PC-9 (cell line): Measurements from ENCODE around the gene LDHAL6B. TPM values are rescaled to one million over a fixed set of nuclear protein-coding genes. Genes with fewer than 3 reads are reported as not detected.

Source experiments
- BruUV-seq: library from RNA; stranded (reverse); fragments of 400-500 nt; replicated peaks from 2 replicates; lab custom pipeline; 2021; lab: Mats Ljungman, UMichigan
- CTCF ChIA-PET: fragments of 300-600 bp; sonication (Branson Sonifier 250); formaldehyde crosslinking; loops from one replicate; lab custom pipeline; 2022; ENCODE audit warnings: antibody characterized with exemption; lab: Charles Lee
- POLR2A ChIA-PET: fragments of 300-600 bp; sonication (Branson Sonifier 250); formaldehyde crosslinking; loops from one replicate; lab custom pipeline; 2022; ENCODE audit warnings: antibody characterized with exemption; ENCODE audit not compliant: unreplicated experiment; lab: Charles Lee
- DNase-seq, 2 experiments: peaks; one replicate each; pipeline versions ENCODE4 v3.0.0 to v3.0.0-alpha.2; 2015 to 2022; ENCODE audit warnings: mixed read lengths in 1 of 2
- H2AFZ ChIP-seq: fragments of 200-600 bp; sonication (generic); 2 replicates; pipeline ENCODE4 v1.8.1; 2017; ENCODE audit warnings: antibody characterized with exemption
- H3F3A ChIP-seq: fragments of 200-600 bp; sonication (generic); 2 replicates; pipeline ENCODE4 v1.8.1; 2017; ENCODE audit warnings: antibody characterized with exemption, mild to moderate bottlenecking, low read depth; ENCODE audit not compliant: insufficient read depth
- H3K27ac ChIP-seq: fragments of 200-600 bp; sonication (generic); 2 replicates; pipeline ENCODE4 v1.6.1; 2016; ENCODE audit warnings: mixed run types
- H3K27me3 ChIP-seq: fragments of 200-600 bp; sonication (generic); 2 replicates; pipeline ENCODE4 v1.6.1; 2016; ENCODE audit warnings: low read depth, mixed run types; ENCODE audit not compliant: insufficient read depth
- H3K36me3 ChIP-seq: fragments of 200-600 bp; sonication (generic); 2 replicates; pipeline ENCODE4 v1.6.1; 2016; ENCODE audit warnings: low read depth, mixed run types
- H3K4me1 ChIP-seq: fragments of 200-600 bp; sonication (generic); replicated peaks from 2 replicates; pipeline ENCODE4 v1.6.1; 2016; ENCODE audit warnings: mixed run types; ENCODE audit not compliant: insufficient read depth
- H3K4me2 ChIP-seq: fragments of 200-600 bp; sonication (generic); 2 replicates; pipeline ENCODE4 v1.6.1; 2017; ENCODE audit warnings: mixed run types
- H3K4me3 ChIP-seq: fragments of 200-600 bp; sonication (generic); 2 replicates; pipeline ENCODE4 v1.6.1; 2016; ENCODE audit warnings: mixed run types
- H3K79me2 ChIP-seq: fragments of 200-600 bp; sonication (generic); 2 replicates; pipeline ENCODE4 v1.6.1; 2017; ENCODE audit warnings: low read depth, mixed run types
- H3K9me2 ChIP-seq: fragments of 200-600 bp; sonication (generic); 2 replicates; pipeline ENCODE4 v1.8.1; 2017; ENCODE audit warnings: mild to moderate bottlenecking; ENCODE audit not compliant: insufficient read depth
- H3K9me3 ChIP-seq: fragments of 200-600 bp; sonication (generic); 2 replicates; pipeline ENCODE4 v1.8.1; 2016; ENCODE audit warnings: low read depth; ENCODE audit not compliant: insufficient read depth
- H4K20me1 ChIP-seq: fragments of 200-600 bp; sonication (generic); 2 replicates; pipeline ENCODE4 v1.8.1; 2017; ENCODE audit not compliant: insufficient read depth
- EZH2 ChIP-seq: fragments of 200-600 bp; sonication (generic); IDR thresholded peaks from 2 replicates; pipeline ENCODE4 v1.8.0; 2017; ENCODE audit warnings: antibody characterized with exemption, low read depth
- intact Hi-C: fragments of 100-400 bp; cut with micrococcal nuclease; formaldehyde crosslinking; loops from one replicate; pipeline ENCODE4 v1.10.0; 2022; ENCODE audit not compliant: unreplicated experiment
- total RNA-seq: library from RNA; stranded (reverse); gene quantifications from 2 replicates; pipeline ENCODE4 v1.2.3, GENCODE V29; 2021
- TF ChIP-seq, protein P1 (sequence below): fragments of 200-600 bp; sonication (generic); conservative IDR thresholded peaks from 2 replicates; pipeline ENCODE4 v1.6.1; 2017; ENCODE audit warnings: mixed run types, antibody characterized with exemption, mild to moderate bottlenecking, moderate library complexity

The LDHAL6B gene
- total RNA-seq, 1 experiment from 2014 or later = not detected

DNA sequence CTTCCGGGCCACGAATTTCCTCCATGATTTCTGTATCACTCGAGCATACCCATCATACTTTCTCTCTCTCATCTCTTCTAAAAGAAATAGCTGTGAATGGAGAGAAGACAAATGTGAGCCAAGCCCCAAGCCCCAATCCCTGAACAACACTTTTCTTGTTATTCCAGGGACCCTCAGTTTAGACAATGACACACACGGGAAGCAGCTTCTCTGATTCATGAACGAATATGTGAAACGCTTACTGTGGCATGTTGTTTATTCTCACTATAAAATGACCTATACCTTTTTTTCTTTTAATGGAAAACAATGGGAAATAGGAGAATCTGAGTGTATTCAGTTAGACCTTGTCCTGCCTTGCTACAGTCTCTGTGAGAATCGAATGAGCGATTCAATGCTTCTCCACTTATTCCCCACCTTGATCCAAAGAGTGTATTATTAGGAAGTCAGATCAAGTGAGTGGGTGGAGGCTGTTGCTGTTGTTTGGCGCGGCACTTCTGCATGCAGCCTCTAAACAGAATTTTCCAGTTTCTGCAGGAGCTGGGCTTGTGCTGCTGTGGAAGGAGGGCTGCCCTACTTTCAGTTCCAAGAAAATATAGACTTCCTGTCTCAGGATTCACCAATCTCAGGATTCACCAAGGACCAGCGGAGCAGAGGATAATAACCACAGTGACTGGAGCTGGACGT, 32.4 kb upstream of the LDHAL6B start:
- Histone ChIP-seq H3K9me2 (no peaks in the 10 kb centered on the region), H3F3A (peaks cover 56% of the 10 kb centered on the region), H3K36me3 (peaks cover 8% of the 10 kb centered on the region), H2AFZ (no peak overlapping the region), H4K20me1 (no peaks in the 10 kb centered on the region), H3K79me2 (no peaks in the 10 kb centered on the region), H3K4me1 (peaks cover 28% of the 10 kb centered on the region), H3K27me3 (no peaks in the 10 kb centered on the region), H3K4me3 (no peak overlapping the region), H3K27ac (0 out of 2 replicates have a peak overlapping the region, but pooled peaks have one; percentile 19), H3K9me3 (no peaks in the 10 kb centered on the region), H3K4me2 (no peak overlapping the region)
- no peak for DNase-seq
- no peak for TF ChIP-seq EZH2
- TF ChIP-seq, protein P1, sequence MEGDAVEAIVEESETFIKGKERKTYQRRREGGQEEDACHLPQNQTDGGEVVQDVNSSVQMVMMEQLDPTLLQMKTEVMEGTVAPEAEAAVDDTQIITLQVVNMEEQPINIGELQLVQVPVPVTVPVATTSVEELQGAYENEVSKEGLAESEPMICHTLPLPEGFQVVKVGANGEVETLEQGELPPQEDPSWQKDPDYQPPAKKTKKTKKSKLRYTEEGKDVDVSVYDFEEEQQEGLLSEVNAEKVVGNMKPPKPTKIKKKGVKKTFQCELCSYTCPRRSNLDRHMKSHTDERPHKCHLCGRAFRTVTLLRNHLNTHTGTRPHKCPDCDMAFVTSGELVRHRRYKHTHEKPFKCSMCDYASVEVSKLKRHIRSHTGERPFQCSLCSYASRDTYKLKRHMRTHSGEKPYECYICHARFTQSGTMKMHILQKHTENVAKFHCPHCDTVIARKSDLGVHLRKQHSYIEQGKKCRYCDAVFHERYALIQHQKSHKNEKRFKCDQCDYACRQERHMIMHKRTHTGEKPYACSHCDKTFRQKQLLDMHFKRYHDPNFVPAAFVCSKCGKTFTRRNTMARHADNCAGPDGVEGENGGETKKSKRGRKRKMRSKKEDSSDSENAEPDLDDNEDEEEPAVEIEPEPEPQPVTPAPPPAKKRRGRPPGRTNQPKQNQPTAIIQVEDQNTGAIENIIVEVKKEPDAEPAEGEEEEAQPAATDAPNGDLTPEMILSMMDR = no peak
- no TSS peak for BruUV-seq
- intact Hi-C loops = loop anchor here (5.0 kb wide), 1 partner anchor 103 kb away; no protein-coding TSS in a partner anchor
- POLR2A ChIA-PET = no interaction called here
- CTCF ChIA-PET = interaction anchor here (0.5 kb wide), 1 partner anchor 26 kb away, joined by 4 read pairs; no protein-coding TSS in a partner anchor

DNA sequence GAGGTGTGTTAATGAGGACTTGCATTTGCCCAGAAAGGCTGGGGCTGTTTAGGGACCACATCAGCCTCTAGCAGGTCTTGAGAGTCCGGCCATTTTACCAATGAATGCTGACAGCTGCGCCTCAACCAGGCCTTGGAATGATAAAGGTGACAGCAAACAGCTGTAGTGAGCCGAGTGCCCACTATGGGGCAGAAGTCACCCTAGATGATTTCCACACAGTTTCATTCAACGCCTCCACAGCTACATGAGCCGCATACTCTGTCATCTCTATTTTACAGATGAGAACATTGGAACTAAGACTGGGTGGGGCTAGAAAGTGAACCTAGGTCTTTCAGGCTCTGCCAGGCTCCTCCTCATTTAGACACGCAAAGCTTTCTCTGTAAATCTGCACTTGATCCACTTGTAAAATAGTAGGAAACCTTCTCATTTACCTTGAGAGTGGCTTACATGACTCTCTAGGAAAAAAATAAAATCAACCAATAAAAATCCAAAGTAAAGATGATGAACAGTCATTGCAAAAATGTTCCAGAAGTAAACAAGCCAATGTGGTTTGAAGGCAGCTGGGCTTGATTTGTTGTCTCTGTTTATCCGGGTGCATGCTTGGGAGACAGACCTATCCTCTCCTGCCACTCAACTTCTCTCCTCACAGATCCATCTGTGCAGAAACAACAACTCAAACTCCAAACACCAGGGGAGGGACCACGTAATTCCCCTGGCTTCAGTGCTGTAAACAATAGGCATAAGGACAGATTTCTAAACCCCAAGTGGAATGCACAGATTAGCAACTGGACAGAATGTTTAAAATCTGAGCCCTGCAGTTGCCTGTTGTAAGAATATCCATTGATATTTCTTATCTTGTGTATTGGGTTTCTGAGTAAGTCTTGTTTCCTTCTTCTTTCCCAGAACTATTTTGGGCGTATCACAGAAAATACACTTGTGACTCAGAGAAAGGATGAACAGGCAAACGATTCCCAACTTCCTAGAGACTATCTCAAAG, 31.5 kb upstream of the LDHAL6B start:
- peaks cover 20% of the 10 kb centered on the region for H3K4me1 ChIP-seq
- no peak overlapping the region for H3K4me2 ChIP-seq
- ChIA-PET POLR2A (no interaction called here), CTCF (interaction anchor here (0.5 to 0.7 kb wide), 2 partner anchors 26 to 81 kb away, joined by 4 read pairs; no protein-coding TSS in a partner anchor)
- intact Hi-C loops = loop anchor here (1.0 to 5.0 kb wide), 2 partner anchors 102 to 318 kb away; no protein-coding TSS in a partner anchor
- no peaks in the 10 kb centered on the region for H3K27me3 ChIP-seq
- no peak overlapping the region for H3K4me3 ChIP-seq
- no peaks in the 10 kb centered on the region for H4K20me1 ChIP-seq
- peak; percentile 24 to 40 for DNase-seq
- no peaks in the 10 kb centered on the region for H3K9me3 ChIP-seq
- peak overlapping the region; percentile 70 for H3K27ac ChIP-seq
- no peak for TF ChIP-seq EZH2
- TF ChIP-seq, protein P1 = peak; percentile 55
- peaks cover 50% of the 10 kb centered on the region for H3F3A ChIP-seq
- peaks cover 8% of the 10 kb centered on the region for H3K36me3 ChIP-seq
- H3K9me2 ChIP-seq = no peaks in the 10 kb centered on the region
- no TSS peak for BruUV-seq
- H2AFZ ChIP-seq = no peak overlapping the region
- no peaks in the 10 kb centered on the region for H3K79me2 ChIP-seq

DNA sequence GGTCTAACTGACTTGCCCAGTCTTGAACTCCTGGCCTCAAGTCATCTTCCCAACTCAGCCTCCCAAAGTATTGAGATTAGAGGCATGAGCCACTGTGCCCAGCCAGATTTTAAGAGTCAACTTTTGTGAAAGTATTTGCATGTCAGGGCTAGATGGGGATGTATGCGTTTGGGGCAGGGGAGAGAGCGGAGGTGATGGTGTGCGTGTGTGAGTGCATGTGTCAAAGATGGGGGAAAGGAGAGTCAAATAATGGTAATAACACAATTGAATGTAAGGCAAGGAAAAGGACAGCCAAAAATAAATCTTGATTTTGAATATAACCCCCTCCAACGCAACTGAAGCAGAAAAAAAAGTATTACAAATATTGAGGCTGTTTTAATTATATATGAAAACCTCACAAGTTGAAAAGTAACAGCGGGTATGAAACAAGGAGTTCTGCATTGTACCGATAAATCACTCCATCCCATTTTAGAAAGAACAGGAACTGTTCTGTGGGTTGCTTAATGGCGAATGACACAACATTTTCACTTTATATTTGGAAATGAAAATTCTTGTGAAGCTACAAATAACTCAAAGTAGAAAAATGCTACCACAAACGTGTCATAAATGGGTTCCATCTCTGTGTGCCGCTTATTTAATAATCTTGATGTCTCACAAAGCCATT, 29.9 kb upstream of the LDHAL6B start:
- BruUV-seq = no TSS peak
- no peak overlapping the region for H3K4me3 ChIP-seq
- no peaks in the 10 kb centered on the region for H3K79me2 ChIP-seq
- no peaks in the 10 kb centered on the region for H3K9me3 ChIP-seq
- no peaks in the 10 kb centered on the region for H4K20me1 ChIP-seq
- peak overlapping the region; percentile 70 for H3K27ac ChIP-seq
- no peak overlapping the region for H3K4me2 ChIP-seq
- no peak for DNase-seq
- POLR2A ChIA-PET = no interaction called here
- TF ChIP-seq, protein P1 = no peak
- TF ChIP-seq EZH2 = no peak
- intact Hi-C loops = no loop called here
- H3K27me3 ChIP-seq = no peaks in the 10 kb centered on the region
- no peaks in the 10 kb centered on the region for H3K9me2 ChIP-seq
- peaks cover 8% of the 10 kb centered on the region for H3K36me3 ChIP-seq
- H3K4me1 ChIP-seq = peaks cover 11% of the 10 kb centered on the region; the same call in 1 of the 2 replicates
- H2AFZ ChIP-seq = no peak overlapping the region
- CTCF ChIA-PET = no interaction called here
- peaks cover 36% of the 10 kb centered on the region for H3F3A ChIP-seq
